ENCODE data around the gene ARRB2.
"Not testable (repeated sequence)": the region's sequence is repeated elsewhere in the genome, so short reads cannot be mapped to it uniquely, and the experiment has no call there.

Gene ARRB2

DNA sequence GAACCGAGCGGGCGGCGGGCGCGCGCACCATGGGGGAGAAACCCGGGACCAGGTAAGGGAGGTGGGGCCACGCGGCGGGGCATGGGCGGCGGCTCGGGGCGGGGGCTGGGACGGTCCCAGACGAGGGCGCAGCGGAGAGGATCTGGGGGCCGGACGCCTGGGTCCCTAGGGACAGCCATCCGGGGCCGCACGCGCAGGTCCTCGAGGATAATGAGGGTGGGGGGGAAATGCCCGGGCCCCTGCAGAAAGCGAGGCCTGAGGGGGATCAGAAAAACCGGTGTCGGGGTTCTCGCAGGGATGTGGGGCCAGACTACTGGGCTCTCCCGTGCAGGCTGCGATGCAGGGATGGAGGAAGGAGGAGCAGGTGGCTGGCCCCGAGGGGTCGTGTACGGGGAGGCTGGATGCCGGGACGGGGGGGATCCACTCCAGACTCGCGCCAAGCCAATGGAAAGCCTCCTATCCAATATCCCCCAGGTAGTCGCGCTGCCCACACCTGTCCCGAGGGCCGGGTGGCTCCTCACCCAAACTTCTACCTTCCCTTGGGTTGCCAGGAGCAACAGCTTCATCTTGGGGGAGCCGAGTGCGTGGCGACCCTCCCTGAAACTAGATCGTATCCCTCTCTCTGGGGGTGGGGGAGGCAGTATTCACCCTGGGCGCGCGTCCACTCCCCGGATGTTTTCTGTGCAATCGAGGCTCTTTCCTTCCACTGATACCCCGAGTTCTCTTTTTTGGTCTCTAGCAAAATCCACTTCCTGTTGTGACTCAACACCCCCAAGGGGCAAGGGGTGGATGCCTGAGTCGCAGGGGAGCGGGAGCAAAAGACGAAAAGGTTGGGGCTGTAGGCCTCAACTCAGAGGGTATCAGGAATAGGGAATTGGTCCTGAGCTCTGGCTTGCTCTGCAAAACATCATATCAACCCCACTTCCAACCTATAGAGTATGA lies 532 bp downstream of the ARRB2 start:
- Histone ChIP-seq H4K91ac (ENCODE audit: low read depth, low read length) (peak overlapping the region; percentile 45), H3K9ac (ENCODE audit: low read length) (no peak overlapping the region), H3K36me3 (ENCODE audit: control insufficient read depth in 1 of 2, insufficient read depth in 2 of 2, low read length in 2 of 2) (no peaks in the 10 kb centered on the region), H3K4ac (ENCODE audit: low read depth, low read length) (peak overlapping the region; percentile 25), H4K8ac (ENCODE audit: low read depth, low read length) (peak overlapping the region; percentile 55), H3K4me3 (ENCODE audit: low read depth, low read length) (peak overlapping the region; percentile 69), H3K4me2 (ENCODE audit: low read length) (peak overlapping the region; percentile 93), H3K14ac (ENCODE audit: low read length) (peak overlapping the region; percentile 24), H2BK120ac (ENCODE audit: insufficient read depth, low read length, poor library complexity) (peak overlapping the region; percentile 27), H2AFZ (ENCODE audit: insufficient read depth, low read length, poor library complexity) (peak overlapping the region; percentile 56), H3K79me2 (ENCODE audit: control insufficient read depth, insufficient read depth, low read length, poor library complexity) (no peaks in the 10 kb centered on the region), H2BK12ac (ENCODE audit: low read length) (no peak overlapping the region), H3K79me1 (ENCODE audit: low read length) (peaks cover 4% of the 10 kb centered on the region), H3K27me3 (ENCODE audit: insufficient read depth, low read length) (no peaks in the 10 kb centered on the region), H2AK5ac (ENCODE audit: low read length) (no peak overlapping the region), H2BK5ac (ENCODE audit: low read depth, low read length, poor library complexity) (peak overlapping the region; percentile 42), H4K12ac (ENCODE audit: low read depth, low read length) (peak overlapping the region; percentile 51), H3K23ac (ENCODE audit: low read length) (no peak overlapping the region), H3K27ac (ENCODE audit: low read depth, low read length) (peak overlapping the region; percentile 35), H3K18ac (ENCODE audit: low read length) (no peak overlapping the region), H3K9me3 (ENCODE audit: insufficient read depth, low read depth, low read length) (peaks cover 2% of the 10 kb centered on the region), H3K4me1 (ENCODE audit: control insufficient read depth in 1 of 2, insufficient read depth in 2 of 2, low read length in 2 of 2) (peaks cover 5 to 12% of the 10 kb centered on the region in 2 experiments)
- no peak for DNase-seq
- WGBS (ENCODE audit: extremely low coverage, insufficient coverage, insufficient read length) = no CpG with 5 or more reads among the region's 57 CpGs

GRCh38 chr17:4711661-4712181 lies 1.3 kb downstream of the ARRB2 start:
- H3K9ac ChIP-seq (ENCODE audit: low read length) = no peak overlapping the region
- H2BK5ac ChIP-seq (ENCODE audit: low read depth, low read length, poor library complexity) = no peak overlapping the region
- no peak overlapping the region for H2BK120ac ChIP-seq (ENCODE audit: insufficient read depth, low read length, poor library complexity)
- H3K4me3 ChIP-seq (ENCODE audit: low read depth, low read length) = no peak overlapping the region
- no peaks in the 10 kb centered on the region for H3K36me3 ChIP-seq (ENCODE audit: control insufficient read depth in 1 of 2, insufficient read depth in 2 of 2, low read length in 2 of 2)
- peaks cover 5 to 12% of the 10 kb centered on the region in 2 experiments for H3K4me1 ChIP-seq (ENCODE audit: control insufficient read depth in 1 of 2, insufficient read depth in 2 of 2, low read length in 2 of 2)
- no peak overlapping the region for H2AK5ac ChIP-seq (ENCODE audit: low read length)
- H4K91ac ChIP-seq (ENCODE audit: low read depth, low read length) = no peak overlapping the region
- no peak overlapping the region for H4K12ac ChIP-seq (ENCODE audit: low read depth, low read length)
- no peak overlapping the region for H4K8ac ChIP-seq (ENCODE audit: low read depth, low read length)
- peak in 1 of 2 donors; percentile 22 for DNase-seq
- H3K9me3 ChIP-seq (ENCODE audit: insufficient read depth, low read depth, low read length) = peaks cover 2% of the 10 kb centered on the region
- no peak overlapping the region for H3K18ac ChIP-seq (ENCODE audit: low read length)
- no peak overlapping the region for H3K27ac ChIP-seq (ENCODE audit: low read depth, low read length)
- no peak overlapping the region for H3K14ac ChIP-seq (ENCODE audit: low read length)
- no peak overlapping the region for H3K23ac ChIP-seq (ENCODE audit: low read length)
- peaks cover 4% of the 10 kb centered on the region for H3K79me1 ChIP-seq (ENCODE audit: low read length)
- no peak overlapping the region for H3K4ac ChIP-seq (ENCODE audit: low read depth, low read length)
- H2AFZ ChIP-seq (ENCODE audit: insufficient read depth, low read length, poor library complexity) = no peak overlapping the region
- H3K4me2 ChIP-seq (ENCODE audit: low read length) = no peak overlapping the region
- WGBS (ENCODE audit: extremely low coverage, insufficient coverage, insufficient read length) = no CpG with 5 or more reads among the region's 6 CpGs
- H2BK12ac ChIP-seq (ENCODE audit: low read length) = no peak overlapping the region
- no peaks in the 10 kb centered on the region for H3K79me2 ChIP-seq (ENCODE audit: control insufficient read depth, insufficient read depth, low read length, poor library complexity)
- no peaks in the 10 kb centered on the region for H3K27me3 ChIP-seq (ENCODE audit: insufficient read depth, low read length)

- Histone ChIP-seq H2BK12ac (ENCODE audit: low read length) (no peak overlapping the region), H3K14ac (ENCODE audit: low read length) (no peak overlapping the region), H4K8ac (ENCODE audit: low read depth, low read length) (no peak overlapping the region), H3K18ac (ENCODE audit: low read length) (no peak overlapping the region), H3K36me3 (ENCODE audit: control insufficient read depth in 1 of 2, insufficient read depth in 2 of 2, low read length in 2 of 2) (no peaks in the 10 kb centered on the region), H3K27me3 (ENCODE audit: insufficient read depth, low read length) (no peaks in the 10 kb centered on the region), H2BK5ac (ENCODE audit: low read depth, low read length, poor library complexity) (no peak overlapping the region), H3K4ac (ENCODE audit: low read depth, low read length) (no peak overlapping the region), H2AFZ (ENCODE audit: insufficient read depth, low read length, poor library complexity) (no peak overlapping the region), H3K79me2 (ENCODE audit: control insufficient read depth, insufficient read depth, low read length, poor library complexity) (no peaks in the 10 kb centered on the region), H3K9ac (ENCODE audit: low read length) (no peak overlapping the region), H3K79me1 (ENCODE audit: low read length) (peaks cover 4% of the 10 kb centered on the region), H3K4me1 (ENCODE audit: control insufficient read depth in 1 of 2, insufficient read depth in 2 of 2, low read length in 2 of 2) (peaks cover 5 to 12% of the 10 kb centered on the region in 2 experiments), H4K91ac (ENCODE audit: low read depth, low read length) (no peak overlapping the region), H3K23ac (ENCODE audit: low read length) (no peak overlapping the region), H3K4me2 (ENCODE audit: low read length) (no peak overlapping the region), H2AK5ac (ENCODE audit: low read length) (no peak overlapping the region), H3K27ac (ENCODE audit: low read depth, low read length) (no peak overlapping the region), H4K12ac (ENCODE audit: low read depth, low read length) (no peak overlapping the region), H3K9me3 (ENCODE audit: insufficient read depth, low read depth, low read length) (peaks cover 2% of the 10 kb centered on the region), H2BK120ac (ENCODE audit: insufficient read depth, low read length, poor library complexity) (no peak overlapping the region), H3K4me3 (ENCODE audit: low read depth, low read length) (no peak overlapping the region)
- DNase-seq = no peak
- no CpG with 5 or more reads among the region's 3 CpGs for WGBS (ENCODE audit: extremely low coverage, insufficient coverage, insufficient read length)
These were observed 2.1 kb downstream of the ARRB2 start for GRCh38 chr17:4712526-4712925.

- not testable (repeated sequence) for H3K27me3 ChIP-seq (ENCODE audit: insufficient read depth, low read length); DNase-seq; H2AFZ ChIP-seq (ENCODE audit: insufficient read depth, low read length, poor library complexity); H3K4me1 ChIP-seq (ENCODE audit: control insufficient read depth in 1 of 2, insufficient read depth in 2 of 2, low read length in 2 of 2); H3K9me3 ChIP-seq (ENCODE audit: insufficient read depth, low read depth, low read length); H2AK5ac ChIP-seq (ENCODE audit: low read length); H2BK120ac ChIP-seq (ENCODE audit: insufficient read depth, low read length, poor library complexity); H4K91ac ChIP-seq (ENCODE audit: low read depth, low read length); H3K36me3 ChIP-seq (ENCODE audit: control insufficient read depth in 1 of 2, insufficient read depth in 2 of 2, low read length in 2 of 2); H3K4me3 ChIP-seq (ENCODE audit: low read depth, low read length); H3K4me2 ChIP-seq (ENCODE audit: low read length); H4K12ac ChIP-seq (ENCODE audit: low read depth, low read length); H3K79me1 ChIP-seq (ENCODE audit: low read length); H3K9ac ChIP-seq (ENCODE audit: low read length); H2BK5ac ChIP-seq (ENCODE audit: low read depth, low read length, poor library complexity); H3K79me2 ChIP-seq (ENCODE audit: control insufficient read depth, insufficient read depth, low read length, poor library complexity); H3K27ac ChIP-seq (ENCODE audit: low read depth, low read length); H4K8ac ChIP-seq (ENCODE audit: low read depth, low read length); H2BK12ac ChIP-seq (ENCODE audit: low read length); H3K14ac ChIP-seq (ENCODE audit: low read length); H3K23ac ChIP-seq (ENCODE audit: low read length); H3K4ac ChIP-seq (ENCODE audit: low read depth, low read length); H3K18ac ChIP-seq (ENCODE audit: low read length)
- WGBS (ENCODE audit: extremely low coverage, insufficient coverage, insufficient read length) = no CpG with 5 or more reads among the region's 15 CpGs
These were observed 4.1 kb downstream of the ARRB2 start for GRCh38 chr17:4714340-4715062.
